Breast epithelium (tissue), 4 donors: ENCODE data around the gene ESRRG. TPM values are rescaled to one million over a fixed set of nuclear protein-coding genes. Genes with fewer than 3 reads are reported as not detected.

ENCODE experiments used
- DNase-seq, 2 donors: peaks; one replicate each; pipeline ENCODE4 v3.0.0-alpha.2; 2019; ENCODE audit warnings: low spot score in 2 of 2
- H3K27ac ChIP-seq, 2 donors: fragments of 200-600 bp; sonication (generic) in 1 of 2; one replicate each; pipeline ENCODE4 v1.5.1; 2016 to 2019; ENCODE audit warnings: mild to moderate bottlenecking in 1 of 2
- H3K27me3 ChIP-seq, 2 donors: fragments of 200-600 bp; sonication (generic) in 1 of 2; one replicate each; pipeline versions ENCODE4 v1.5.1 to v1.6.0; 2017 to 2019; ENCODE audit warnings: control low read depth in 1 of 2, mild to moderate bottlenecking in 1 of 2
- H3K36me3 ChIP-seq: fragments of 200-600 bp; one replicate; pipeline ENCODE4 v1.5.1; 2019
- H3K4me1 ChIP-seq, 2 donors: fragments of 200-600 bp; sonication (generic); one replicate each; pipeline ENCODE4 v1.5.1; 2016 to 2019; ENCODE audit warnings: control low read depth in 1 of 2
- H3K4me3 ChIP-seq, 3 donors: fragments of 200-600 bp; sonication (generic); 1 replicate in 2 of 3; 2 replicates in 1 of 3; pipeline ENCODE4 v1.5.1; 2016 to 2019; ENCODE audit warnings: mild to moderate bottlenecking in 3 of 3, moderate library complexity in 2 of 3
- H3K9me3 ChIP-seq, 2 donors: fragments of 200-600 bp; sonication (generic) in 1 of 2; one replicate each; pipeline ENCODE4 v1.5.1; 2016 to 2019; ENCODE audit warnings: control low read depth in 1 of 2
- CTCF ChIP-seq, 3 donors: fragments of 450-650 bp; IDR thresholded peaks; one replicate each; pipeline ENCODE4 v1.5.1; 2016 to 2017; ENCODE audit warnings: antibody characterized with exemption in 3 of 3, mild to moderate bottlenecking in 3 of 3, moderate library complexity in 3 of 3
- POLR2A ChIP-seq: fragments of 450-650 bp; IDR thresholded peaks from one replicate; pipeline ENCODE4 v1.6.1; 2016; ENCODE audit warnings: antibody characterized with exemption, mild to moderate bottlenecking, moderate library complexity
- POLR2AphosphoS5 ChIP-seq, 3 donors: sonication (generic); formaldehyde crosslinking; IDR thresholded peaks; one replicate each; pipeline ENCODE4 v1.6.1; 2017; ENCODE audit warnings: antibody characterized with exemption in 3 of 3
- intact Hi-C: fragments of 100-400 bp; cut with DNase I; formaldehyde crosslinking; loops from one replicate; pipeline ENCODE4 v1.15.1; 2023; ENCODE audit warnings: low total_unique reads
- total RNA-seq, 3 donors: library from RNA; depleted of rRNA; stranded (reverse); fragments of >200 nt; gene quantifications; one replicate each; pipeline ENCODE4 v1.1.0, GENCODE V29; 2016

The ESRRG gene
- total RNA-seq, 3 donors from 2014 or later, result 0.16 to 9.1 (median 5.6) TPM

GRCh38 chr1:216562383-216562782 is 160.8 kb downstream of the ESRRG start:
- Histone ChIP-seq H3K4me1 (no peaks in the 10 kb centered on the region), H3K27me3 (no peaks in the 10 kb centered on the region), H3K27ac (no peak overlapping the region), H3K36me3 (no peaks in the 10 kb centered on the region), H3K4me3 (no peak overlapping the region), H3K9me3 (no peaks in the 10 kb centered on the region)
- TF ChIP-seq POLR2AphosphoS5 (IDR thresholded peaks at IDR 0.05), result no peak
- TF ChIP-seq POLR2A, result no peak
- TF ChIP-seq CTCF (IDR thresholded peaks at IDR 0.05), result no peak
- intact Hi-C loops, result no loop called here
- no peak for DNase-seq

GRCh38 chr1:216560527-216560926 is 162.7 kb downstream of the ESRRG start:
- Histone ChIP-seq H3K9me3 (no peaks in the 10 kb centered on the region), H3K27me3 (no peaks in the 10 kb centered on the region), H3K36me3 (no peaks in the 10 kb centered on the region), H3K27ac (no peak overlapping the region), H3K4me1 (no peaks in the 10 kb centered on the region), H3K4me3 (no peak overlapping the region)
- TF ChIP-seq POLR2AphosphoS5 (IDR thresholded peaks at IDR 0.05) (no peak), CTCF (IDR thresholded peaks at IDR 0.05) (no peak), POLR2A (no peak)
- no peak for DNase-seq
- intact Hi-C loops, result no loop called here

DNA sequence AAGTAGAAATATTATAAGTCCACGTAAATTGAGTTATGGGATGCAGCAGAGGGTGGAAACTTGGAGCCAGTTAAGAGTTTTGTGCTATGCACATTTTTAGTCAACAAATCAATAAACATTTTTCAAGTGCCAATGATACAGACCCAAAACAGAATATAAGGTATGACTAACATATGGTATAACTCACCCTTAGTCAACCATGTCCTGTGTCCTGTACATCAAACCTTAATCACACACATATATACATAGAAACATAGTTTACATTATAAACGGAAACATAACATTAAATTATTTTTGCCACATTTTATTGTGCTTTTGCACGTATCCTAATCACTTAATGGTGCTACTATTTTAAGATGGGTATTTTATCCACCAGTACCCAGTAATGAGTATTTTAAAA is 163.9 kb downstream of the ESRRG start:
- intact Hi-C loops, result no loop called here
- no peak for DNase-seq
- Histone ChIP-seq H3K9me3 (no peaks in the 10 kb centered on the region), H3K27ac (no peak overlapping the region), H3K27me3 (no peaks in the 10 kb centered on the region), H3K4me3 (no peak overlapping the region), H3K4me1 (no peaks in the 10 kb centered on the region), H3K36me3 (no peaks in the 10 kb centered on the region)
- TF ChIP-seq CTCF (IDR thresholded peaks at IDR 0.05) (no peak), POLR2AphosphoS5 (IDR thresholded peaks at IDR 0.05) (no peak), POLR2A (no peak)

DNA sequence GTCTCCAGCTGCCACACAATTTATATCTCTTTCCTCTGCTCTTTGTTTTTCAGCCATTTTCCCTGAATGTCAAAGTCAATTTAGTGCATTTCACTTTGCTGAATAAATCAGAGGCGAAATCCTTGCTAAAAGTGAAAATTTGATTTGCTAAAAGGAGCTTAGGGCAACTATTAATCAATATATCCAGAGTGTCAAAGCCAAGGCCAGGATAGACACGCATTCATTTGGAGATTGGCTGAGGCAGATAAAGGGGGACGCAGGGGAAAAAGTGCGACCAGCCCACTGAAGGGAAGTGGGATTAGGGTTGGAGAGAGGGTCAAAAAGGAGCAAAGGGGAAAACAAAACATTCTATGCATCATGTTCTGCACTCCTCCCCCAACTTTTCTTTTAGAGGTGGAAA is 167.6 kb downstream of the ESRRG start:
- Histone ChIP-seq H3K9me3 (no peaks in the 10 kb centered on the region), H3K4me3 (no peak overlapping the region), H3K36me3 (no peaks in the 10 kb centered on the region), H3K4me1 (no peaks in the 10 kb centered on the region), H3K27ac (no peak overlapping the region), H3K27me3 (no peaks in the 10 kb centered on the region)
- TF ChIP-seq POLR2AphosphoS5 (IDR thresholded peaks at IDR 0.05), result no peak
- no peak for TF ChIP-seq POLR2A
- intact Hi-C loops, result no loop called here
- DNase-seq, result no peak

- no peak for DNase-seq
- Histone ChIP-seq H3K36me3 (no peaks in the 10 kb centered on the region), H3K27me3 (no peaks in the 10 kb centered on the region), H3K27ac (no peak overlapping the region), H3K9me3 (no peaks in the 10 kb centered on the region), H3K4me3 (no peak overlapping the region), H3K4me1 (no peaks in the 10 kb centered on the region)
- intact Hi-C loops, result no loop called here
- TF ChIP-seq CTCF (IDR thresholded peaks at IDR 0.05) (no peak), POLR2A (no peak), POLR2AphosphoS5 (IDR thresholded peaks at IDR 0.05) (no peak)
Measured at GRCh38 chr1:216554934-216555333, 168.3 kb downstream of the ESRRG start.

DNA sequence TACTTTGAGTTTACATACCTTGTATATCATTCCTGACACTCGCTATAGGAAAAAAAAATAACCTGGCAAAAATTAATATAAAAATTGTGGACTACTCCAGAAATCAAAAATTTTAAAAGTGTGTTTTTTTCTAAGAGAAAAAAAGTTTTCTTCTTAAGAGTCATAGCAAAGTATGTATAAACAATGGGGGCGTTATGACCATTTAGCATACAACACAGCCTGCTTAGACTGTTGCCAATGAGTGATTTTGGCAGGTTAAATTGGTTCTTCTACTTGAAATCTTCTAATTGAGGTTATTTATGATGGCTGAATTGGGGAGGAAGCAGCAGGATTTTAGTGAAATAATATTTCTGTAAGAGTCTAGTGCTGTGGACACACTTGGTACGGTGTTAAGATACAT is 169.5 kb downstream of the ESRRG start:
- TF ChIP-seq POLR2A (no peak), CTCF (IDR thresholded peaks at IDR 0.05) (no peak), POLR2AphosphoS5 (IDR thresholded peaks at IDR 0.05) (no peak)
- intact Hi-C loops, result no loop called here
- no peak overlapping the region for H3K27ac ChIP-seq

More for the DNA sequence above, 169.5 kb downstream of the ESRRG start:
- Histone ChIP-seq H3K4me3 (no peak overlapping the region), H3K9me3 (no peaks in the 10 kb centered on the region), H3K4me1 (no peaks in the 10 kb centered on the region), H3K27me3 (no peaks in the 10 kb centered on the region), H3K36me3 (no peaks in the 10 kb centered on the region)
- DNase-seq, result no peak
